Measurements from ENCODE around the gene DAAM2. TPM values are rescaled to one million over a fixed set of nuclear protein-coding genes. Genes with fewer than 3 reads are reported as not detected.

The DAAM2 gene
- total RNA-seq, 2 experiments from 2014 or later: 0.09 to 1.1 TPM

DNA sequence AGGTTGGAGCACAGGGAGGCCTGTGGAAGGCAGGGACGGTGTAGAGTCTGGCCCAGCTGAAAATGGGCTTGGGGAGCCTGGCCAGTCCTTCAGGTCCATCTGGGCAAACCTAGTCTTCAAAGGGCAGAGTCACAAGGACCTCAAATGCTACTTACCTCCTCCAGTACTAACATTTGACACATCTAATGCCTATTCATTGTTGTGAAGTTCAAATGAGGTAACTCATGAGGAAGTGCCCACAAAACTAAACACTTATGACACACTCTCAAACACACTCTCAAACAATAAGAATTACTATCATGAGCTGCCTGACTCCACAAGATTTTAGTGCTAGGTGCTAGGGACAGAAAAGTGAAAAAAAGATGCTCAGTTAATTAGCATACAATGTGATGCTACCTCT is 27.1 kb downstream of the DAAM2 start:
- intact Hi-C loops (cut with micrococcal nuclease; ENCODE audit: unreplicated experiment): no loop called here
- H3K4me3 ChIP-seq (ENCODE audit: low read depth, low read length, poor library complexity, severe bottlenecking): no peak overlapping the region
- no TSS peak for BruUV-seq (replicated peaks)

DNA sequence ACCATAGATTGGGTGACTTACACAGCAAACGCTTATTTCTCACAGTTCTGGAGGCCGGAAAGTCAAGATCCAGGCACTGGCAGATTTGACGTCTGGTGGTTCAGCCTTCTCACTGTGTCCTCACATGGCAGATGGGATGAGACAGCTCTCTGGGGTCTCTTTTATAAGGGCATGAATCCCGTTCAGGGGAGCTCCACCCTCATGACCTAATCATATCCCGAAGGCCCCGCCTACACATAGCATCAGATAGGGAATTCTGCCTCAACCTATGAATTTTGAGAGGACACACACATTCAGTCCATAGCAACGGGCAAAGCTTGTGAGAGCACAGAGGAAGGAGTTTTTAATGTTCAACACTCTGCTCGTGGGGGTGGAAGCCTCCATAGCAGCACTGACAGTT is 27.5 kb downstream of the DAAM2 start:
- Histone ChIP-seq H3K79me2 (ENCODE audit: insufficient read depth, low read depth, low read length) (no peaks in the 10 kb centered on the region), H3K36me3 (ENCODE audit: insufficient read depth, low read length) (no peaks in the 10 kb centered on the region), H3K4me2 (ENCODE audit: low read length) (no peak overlapping the region), H3K4me3 (ENCODE audit: low read depth, low read length, poor library complexity, severe bottlenecking) (no peak overlapping the region), H3K4me1 (ENCODE audit: insufficient read depth, low read length, poor library complexity, severe bottlenecking) (peaks cover 26% of the 10 kb centered on the region), H3K9me3 (ENCODE audit: low read length) (no peaks in the 10 kb centered on the region), H3K9me2 (ENCODE audit: insufficient read depth, low read length) (no peaks in the 10 kb centered on the region), H4K20me1 (ENCODE audit: insufficient read depth, low read length) (no peaks in the 10 kb centered on the region), H3K27ac (ENCODE audit: low read depth, low read length, poor library complexity, severe bottlenecking) (no peak overlapping the region), H2AFZ (ENCODE audit: low read length) (no peak overlapping the region)
- BruUV-seq (replicated peaks): no TSS peak
- ChIA-PET POLR2A (interaction anchor here (1.0 to 1.1 kb wide), 2 partner anchors 23 to 31 kb away, joined by 3 to 4 read pairs; no protein-coding TSS in a partner anchor), CTCF (ENCODE audit: unreplicated experiment) (no interaction called here)
- intact Hi-C loops (cut with micrococcal nuclease; ENCODE audit: unreplicated experiment): no loop called here
- TF ChIP-seq, protein P1, sequence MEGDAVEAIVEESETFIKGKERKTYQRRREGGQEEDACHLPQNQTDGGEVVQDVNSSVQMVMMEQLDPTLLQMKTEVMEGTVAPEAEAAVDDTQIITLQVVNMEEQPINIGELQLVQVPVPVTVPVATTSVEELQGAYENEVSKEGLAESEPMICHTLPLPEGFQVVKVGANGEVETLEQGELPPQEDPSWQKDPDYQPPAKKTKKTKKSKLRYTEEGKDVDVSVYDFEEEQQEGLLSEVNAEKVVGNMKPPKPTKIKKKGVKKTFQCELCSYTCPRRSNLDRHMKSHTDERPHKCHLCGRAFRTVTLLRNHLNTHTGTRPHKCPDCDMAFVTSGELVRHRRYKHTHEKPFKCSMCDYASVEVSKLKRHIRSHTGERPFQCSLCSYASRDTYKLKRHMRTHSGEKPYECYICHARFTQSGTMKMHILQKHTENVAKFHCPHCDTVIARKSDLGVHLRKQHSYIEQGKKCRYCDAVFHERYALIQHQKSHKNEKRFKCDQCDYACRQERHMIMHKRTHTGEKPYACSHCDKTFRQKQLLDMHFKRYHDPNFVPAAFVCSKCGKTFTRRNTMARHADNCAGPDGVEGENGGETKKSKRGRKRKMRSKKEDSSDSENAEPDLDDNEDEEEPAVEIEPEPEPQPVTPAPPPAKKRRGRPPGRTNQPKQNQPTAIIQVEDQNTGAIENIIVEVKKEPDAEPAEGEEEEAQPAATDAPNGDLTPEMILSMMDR (conservative IDR thresholded peaks at IDR 0.05; ENCODE audit: low read length): no peak
- TF ChIP-seq EZH2phosphoT487 (IDR thresholded peaks at IDR 0.05; ENCODE audit: borderline replicate concordance, low read depth, low read length): no peak
- no peak for DNase-seq (ENCODE audit: low spot score)

More for the DNA sequence above, 27.1 kb downstream of the DAAM2 start:
- ChIA-PET CTCF (ENCODE audit: unreplicated experiment) (no interaction called here), POLR2A (no interaction called here)
- Histone ChIP-seq H3K36me3 (ENCODE audit: insufficient read depth, low read length) (no peaks in the 10 kb centered on the region), H3K27ac (ENCODE audit: low read depth, low read length, poor library complexity, severe bottlenecking) (no peak overlapping the region), H3K9me2 (ENCODE audit: insufficient read depth, low read length) (no peaks in the 10 kb centered on the region), H3K9me3 (ENCODE audit: low read length) (no peaks in the 10 kb centered on the region), H3K4me2 (ENCODE audit: low read length) (no peak overlapping the region), H3K4me1 (ENCODE audit: insufficient read depth, low read length, poor library complexity, severe bottlenecking) (peaks cover 31% of the 10 kb centered on the region), H3K79me2 (ENCODE audit: insufficient read depth, low read depth, low read length) (no peaks in the 10 kb centered on the region), H4K20me1 (ENCODE audit: insufficient read depth, low read length) (no peaks in the 10 kb centered on the region), H2AFZ (ENCODE audit: low read length) (no peak overlapping the region)
- no peak for TF ChIP-seq EZH2phosphoT487 (IDR thresholded peaks at IDR 0.05; ENCODE audit: borderline replicate concordance, low read depth, low read length)
- TF ChIP-seq, protein P1 (conservative IDR thresholded peaks at IDR 0.05; ENCODE audit: low read length): no peak
- no peak for DNase-seq (ENCODE audit: low spot score)

DNA sequence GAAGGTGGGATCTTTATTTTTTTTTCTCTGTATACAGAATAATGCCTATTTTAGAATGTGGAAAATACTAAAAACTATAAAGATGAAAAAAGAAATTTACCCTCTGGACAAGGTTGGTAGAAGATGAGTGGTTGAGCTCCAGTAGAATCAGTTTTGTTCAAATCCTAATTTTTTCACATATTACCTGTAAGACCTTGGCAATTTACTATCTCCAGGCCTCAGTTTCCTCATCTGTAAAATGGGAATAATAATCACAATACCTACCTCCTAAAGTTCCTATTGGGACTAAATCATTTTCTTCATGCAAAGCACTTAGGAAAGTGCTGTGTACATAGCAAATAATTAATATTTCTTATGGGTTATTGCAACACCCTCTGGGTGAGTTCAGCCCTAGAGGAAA is 28.4 kb downstream of the DAAM2 start:
- no peak overlapping the region for H3K4me2 ChIP-seq (ENCODE audit: low read length)
- intact Hi-C loops (cut with micrococcal nuclease; ENCODE audit: unreplicated experiment): no loop called here
- H3K4me3 ChIP-seq (ENCODE audit: low read depth, low read length, poor library complexity, severe bottlenecking): no peak overlapping the region
- TF ChIP-seq, protein P1 (conservative IDR thresholded peaks at IDR 0.05; ENCODE audit: low read length): no peak
- no peak for TF ChIP-seq EZH2phosphoT487 (IDR thresholded peaks at IDR 0.05; ENCODE audit: borderline replicate concordance, low read depth, low read length)
- no peaks in the 10 kb centered on the region for H3K9me3 ChIP-seq (ENCODE audit: low read length)
- H3K27ac ChIP-seq (ENCODE audit: low read depth, low read length, poor library complexity, severe bottlenecking): no peak overlapping the region
- no peaks in the 10 kb centered on the region for H4K20me1 ChIP-seq (ENCODE audit: insufficient read depth, low read length)
- peaks cover 18% of the 10 kb centered on the region for H3K4me1 ChIP-seq (ENCODE audit: insufficient read depth, low read length, poor library complexity, severe bottlenecking)
- BruUV-seq (replicated peaks): no TSS peak
- H2AFZ ChIP-seq (ENCODE audit: low read length): no peak overlapping the region
- CTCF ChIA-PET (ENCODE audit: unreplicated experiment): interaction anchor here (0.6 kb wide), 1 partner anchor 9 kb away, joined by 4 read pairs; no protein-coding TSS in a partner anchor
- H3K9me2 ChIP-seq (ENCODE audit: insufficient read depth, low read length): no peaks in the 10 kb centered on the region
- H3K36me3 ChIP-seq (ENCODE audit: insufficient read depth, low read length): no peaks in the 10 kb centered on the region
- no peak for DNase-seq (ENCODE audit: low spot score)
- no peaks in the 10 kb centered on the region for H3K79me2 ChIP-seq (ENCODE audit: insufficient read depth, low read depth, low read length)
- POLR2A ChIA-PET: interaction anchor here (0.7 to 1.1 kb wide), 4 partner anchors 8 to 32 kb away, joined by 3 to 4 read pairs (median 4); no protein-coding TSS in a partner anchor

Data from OCI-LY7 (cell line).